ENCODE results near the gene MYO9B.

- no peak for TF ChIP-seq CTCF (IDR thresholded peaks at IDR 0.05)
- no peak for TF ChIP-seq POLR2A (IDR thresholded peaks at IDR 0.05)
These were observed 89.1 kb downstream of the MYO9B start for GRCh38 chr19:17164639-17165038.

Data from heart left ventricle (tissue), 13 donors.